Adrenal gland (tissue), 12 donors: ENCODE measurements around the gene RUFY4. TPM values are rescaled to one million over a fixed set of nuclear protein-coding genes. Genes with fewer than 3 reads are reported as not detected.

Experiments
- DNase-seq, 7 donors: peaks; one replicate each; pipeline ENCODE4 v3.0.0-alpha.2; 2019 to 2020
- H3K27ac ChIP-seq, 5 donors: fragments of 200-600 bp; sonication (generic) in 4 of 5; 1 replicate in 3 of 5; 2 replicates in 2 of 5; pipeline versions ENCODE4 v1.5.1 to v1.8.0; 2016 to 2020; ENCODE audit warnings: mild to moderate bottlenecking in 1 of 5
- H3K27me3 ChIP-seq: fragments of 200-600 bp; 2 replicates; pipeline ENCODE4 v1.8.0; 2021
- H3K36me3 ChIP-seq, 2 donors: fragments of 200-600 bp; replicated peaks in 1 of 2; 1 replicate in 1 of 2; 2 replicates in 1 of 2; pipeline versions ENCODE4 v1.5.1 to v1.8.0; 2018 to 2022
- H3K4me1 ChIP-seq, 2 donors: fragments of 200-600 bp; replicated peaks in 1 of 2; 1 replicate in 1 of 2; 2 replicates in 1 of 2; pipeline versions ENCODE4 v1.5.1 to v1.8.0; 2018 to 2021
- H3K4me3 ChIP-seq, 4 donors: fragments of 200-600 bp; sonication (generic) in 3 of 4; one replicate each; pipeline ENCODE4 v1.5.1; 2016 to 2018
- H3K9me3 ChIP-seq, 3 donors: fragments of 200-600 bp; sonication (generic) in 1 of 3; replicated peaks in 1 of 3; 1 replicate in 2 of 3; 2 replicates in 1 of 3; pipeline versions ENCODE4 v1.5.1 to v1.8.0; 2016 to 2021
- CTCF ChIP-seq, 6 experiments: fragments of 450-650 bp in 4 of 6; fragments of 200-600 bp in 2 of 6; sonication (generic) in 1 of 6; IDR thresholded peaks; 1 replicate in 5 of 6; 2 replicates in 1 of 6; pipeline versions ENCODE4 v1.5.1 to v1.8.0; 2016 to 2021; ENCODE audit warnings: antibody characterized with exemption in 6 of 6, mild to moderate bottlenecking in 2 of 6, moderate library complexity in 1 of 6
- POLR2A ChIP-seq, 2 donors: fragments of 450-650 bp; IDR thresholded peaks; one replicate each; pipeline ENCODE4 v1.6.1; 2017; ENCODE audit warnings: antibody characterized with exemption in 2 of 2, mild to moderate bottlenecking in 2 of 2, moderate library complexity in 1 of 2
- WGBS, 4 donors: extraction: QIAGEN DNeasy Blood & Tissue Kit in 2 of 4; methylation state at CpG; one replicate each; pipeline versions ENCODE4 v1.1.5 to v1.1.7; 2013 to 2017; 5-methylcytosine and 5-hydroxymethylcytosine counted together
- intact Hi-C, 2 donors: fragments of 100-400 bp; cut with DNase I; formaldehyde crosslinking; loops; one replicate each; pipeline versions ENCODE4 v1.14.1 to v1.15.0; 2022 to 2023
- polyA plus RNA-seq, 3 donors: library from polyadenylated mRNA; stranded (reverse); fragments of 200-250 nt in 2 of 3; fragments of 350-450 nt in 1 of 3; fragmentation: Illumina TruSeq in 1 of 3; extraction: RNeasy Lipid Tissue Mini Kit (QIAGEN cat#74804) in 1 of 3; gene quantifications; one replicate each; pipeline ENCODE4 v1.2.3, GENCODE V29; 2013 to 2014
- total RNA-seq, 9 donors: library from RNA; depleted of rRNA in 4 of 9; stranded (reverse); fragments of >200 nt in 4 of 9; fragments of 120-200 nt in 1 of 9; fragmentation: NEBNext Ultra II Directional in 1 of 9; extraction: Animal tissue kit (Norgen Biotek cat#: 25700) in 1 of 9; gene quantifications; one replicate each; pipeline versions ENCODE4 v1.1.0 to v1.2.4, GENCODE V29; 2013 to 2023
- donor health status: healthy with polysubstance abuse.
- donor health status: Bipolar disorder and iron deficiency.
- donor health status: DM: yes; HTN: yes; CAD: no.
- donor health status: DM: no; HTN: no; CAD: no.
- donor health status: DM: no; HTN: no; CAD: no.
- donor health status: DM: yes; HTN: yes; CAD: no.

The RUFY4 gene
- total and polyA plus RNA-seq, 12 donors = 0.09 to 1.9 (median 0.47) TPM; not detected in 3

DNA sequence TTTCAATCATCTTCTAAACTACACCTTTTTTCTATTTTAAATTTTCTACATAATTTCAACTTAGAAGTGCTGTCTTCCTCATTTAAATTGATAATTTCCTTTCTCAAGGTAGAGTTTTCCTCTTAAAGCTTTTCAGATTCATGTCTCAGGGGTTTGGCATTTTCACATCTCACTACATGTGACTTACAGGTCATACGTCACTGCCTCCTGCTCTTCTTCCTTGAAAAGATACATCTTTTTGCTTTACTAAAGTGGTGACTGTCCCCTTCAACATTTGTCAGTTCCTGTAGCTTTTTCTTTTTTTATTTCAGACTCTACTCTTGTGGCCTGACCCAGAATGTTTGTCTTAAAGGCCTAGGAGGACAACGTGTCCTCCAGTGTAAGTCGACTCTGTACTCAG is 17.1 kb upstream of the RUFY4 start:
- Histone ChIP-seq H3K4me1 (no peaks in the 10 kb centered on the region), H3K36me3 (no peaks in the 10 kb centered on the region), H3K27ac (no peak overlapping the region), H3K27me3 (no peaks in the 10 kb centered on the region), H3K4me3 (no peak overlapping the region), H3K9me3 (no peaks in the 10 kb centered on the region)
- no peak for DNase-seq
- WGBS, 4 donors = 80 to 86% (median 84%) methylated on average over 3 of the region's 3 CpGs
- intact Hi-C loops = no loop called here
- TF ChIP-seq CTCF (IDR thresholded peaks at IDR 0.05) = no peak
- TF ChIP-seq POLR2A (IDR thresholded peaks at IDR 0.05) = no peak

DNA sequence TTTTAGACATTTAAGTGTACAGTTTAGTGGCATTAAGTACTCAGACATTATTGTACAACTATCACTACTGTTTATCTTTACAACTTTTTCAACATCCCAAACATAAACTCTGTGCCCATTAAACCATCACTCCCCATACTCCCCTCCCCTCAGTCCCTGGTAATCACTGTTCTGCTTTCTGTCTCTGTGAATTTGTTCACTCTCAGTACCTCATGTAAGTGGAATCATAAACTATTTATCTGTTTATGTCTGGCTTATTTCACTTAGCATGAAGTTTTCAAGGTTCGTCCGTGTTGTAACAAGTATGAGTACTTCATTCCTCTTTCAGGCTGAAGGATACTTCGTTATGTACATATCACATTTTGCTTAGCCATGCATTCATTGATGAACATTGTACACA is 9.8 kb upstream of the RUFY4 start:
- no peaks in the 10 kb centered on the region for H3K36me3 ChIP-seq
- WGBS, 4 donors = 78 to 87% (median 81%) methylated on average over 3 of the region's 3 CpGs
- intact Hi-C loops = no loop called here
- TF ChIP-seq POLR2A (IDR thresholded peaks at IDR 0.05) (no peak), CTCF (IDR thresholded peaks at IDR 0.05) (no peak)
- H3K4me1 ChIP-seq = no peaks in the 10 kb centered on the region
- H3K4me3 ChIP-seq = no peak overlapping the region
- no peaks in the 10 kb centered on the region for H3K9me3 ChIP-seq
- H3K27ac ChIP-seq = no peak overlapping the region
- DNase-seq = no peak
- no peaks in the 10 kb centered on the region for H3K27me3 ChIP-seq

DNA sequence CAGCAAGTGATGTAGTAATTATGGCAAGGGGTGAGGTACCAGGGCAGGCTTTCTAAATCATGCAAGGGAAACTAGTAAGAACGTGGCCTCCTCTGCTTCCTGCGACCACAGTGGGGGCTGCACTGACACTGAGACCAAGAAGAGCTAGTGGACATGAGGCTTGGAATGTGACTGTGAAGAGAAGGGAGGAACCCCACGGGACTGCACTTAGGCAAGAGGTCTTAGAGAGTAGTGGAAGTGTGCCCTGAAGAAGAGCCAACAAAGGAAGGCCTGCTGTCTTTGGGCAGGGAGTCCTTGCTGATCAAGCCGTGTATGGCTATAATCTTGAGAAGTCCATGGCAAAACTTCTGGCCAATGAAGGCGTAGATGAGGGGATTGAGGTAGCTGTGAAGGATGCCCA is 8.9 kb upstream of the RUFY4 start:
- Histone ChIP-seq H3K4me1 (no peaks in the 10 kb centered on the region), H3K4me3 (no peak overlapping the region), H3K9me3 (no peaks in the 10 kb centered on the region), H3K36me3 (no peaks in the 10 kb centered on the region), H3K27me3 (no peaks in the 10 kb centered on the region), H3K27ac (no peak overlapping the region)
- WGBS, 4 donors = 56 to 70% (median 64%) methylated on average over 5 of the region's 5 CpGs
- intact Hi-C loops = no loop called here
- TF ChIP-seq CTCF (IDR thresholded peaks at IDR 0.05) = no peak
- TF ChIP-seq POLR2A (IDR thresholded peaks at IDR 0.05) = no peak
- no peak for DNase-seq

- TF ChIP-seq CTCF (IDR thresholded peaks at IDR 0.05) (no peak), POLR2A (IDR thresholded peaks at IDR 0.05) (no peak)
- H3K4me3 ChIP-seq = no peak overlapping the region
- H3K4me1 ChIP-seq = no peaks in the 10 kb centered on the region
- H3K27ac ChIP-seq = no peak overlapping the region
- no peak for DNase-seq
- no peaks in the 10 kb centered on the region for H3K9me3 ChIP-seq
- intact Hi-C loops = no loop called here
- H3K36me3 ChIP-seq = no peaks in the 10 kb centered on the region
- H3K27me3 ChIP-seq = no peaks in the 10 kb centered on the region
- WGBS, 4 donors = 93 to 94% (median 94%) methylated on average over 7 of the region's 7 CpGs
Observed at GRCh38 chr2:218060950-218061660, 7.9 kb upstream of the RUFY4 start.
